GM12878 (cell line): Measurements from ENCODE around the gene ZNF202. TPM values are rescaled to one million over a fixed set of nuclear protein-coding genes. Genes with fewer than 3 reads are reported as not detected.

Experiments
- CBX5 ChIP-seq: sonication (generic); IDR thresholded peaks from 2 replicates; pipeline ENCODE4 v1.6.1; 2016; ENCODE audit warnings: low read depth, moderate library complexity, mild to moderate bottlenecking, inconsistent platforms
- CEBPB ChIP-seq, 2 experiments: fragments of 150-350 bp in 1 of 2; IDR thresholded peaks; 2 replicates each; pipeline ENCODE4 v1.6.1; 2012 to 2014; ENCODE audit warnings: low read depth in 2 of 2, low read length in 2 of 2, borderline replicate concordance in 1 of 2, inconsistent platforms in 1 of 2
- EED ChIP-seq: sonication (generic); IDR thresholded peaks from 2 replicates; pipeline ENCODE4 v1.6.1; 2016; ENCODE audit warnings: antibody characterized with exemption, low read depth
- GATAD2B ChIP-seq: fragments of 450-650 bp; conservative IDR thresholded peaks from 2 replicates; pipeline ENCODE4 v1.6.1; 2017; ENCODE audit warnings: low read depth, mild to moderate bottlenecking, moderate library complexity
- JUNB ChIP-seq: IDR thresholded peaks from 2 replicates; pipeline ENCODE4 v1.6.1; 2016; ENCODE audit warnings: antibody characterized with exemption, mild to moderate bottlenecking
- LARP7 ChIP-seq: fragments of 450-650 bp; IDR thresholded peaks from 2 replicates; pipeline ENCODE4 v1.6.1; 2017; ENCODE audit warnings: mild to moderate bottlenecking
- MEF2B ChIP-seq: fragments of 450-650 bp; IDR thresholded peaks from 2 replicates; pipeline ENCODE4 v1.6.1; 2018; ENCODE audit warnings: mild to moderate bottlenecking, moderate library complexity; ENCODE audit not compliant: partially characterized antibody, poor library complexity, severe bottlenecking
- NFYA ChIP-seq: IDR thresholded peaks from 2 replicates; pipeline ENCODE4 v1.6.1; 2011; ENCODE audit warnings: low read depth, mild to moderate bottlenecking, low read length, improper control_type of control experiment, borderline replicate concordance
- NFYB ChIP-seq: IDR thresholded peaks from 2 replicates; pipeline ENCODE4 v1.6.1; 2011; ENCODE audit warnings: low read depth, mild to moderate bottlenecking, low read length, improper control_type of control experiment, moderate library complexity; ENCODE audit not compliant: insufficient read depth
- PBX3 ChIP-seq: IDR thresholded peaks from 2 replicates; pipeline ENCODE4 v1.6.1; 2011; ENCODE audit warnings: mild to moderate bottlenecking, low read depth, low read length, moderate library complexity; ENCODE audit not compliant: insufficient replicate concordance
- POLR2AphosphoS5 ChIP-seq: IDR thresholded peaks from 2 replicates; pipeline ENCODE4 v1.6.1; 2011; ENCODE audit warnings: mild to moderate bottlenecking, low read length, inconsistent platforms
- SIN3A ChIP-seq: IDR thresholded peaks from 2 replicates; pipeline ENCODE4 v1.6.1; 2012; ENCODE audit warnings: low read depth, low read length, improper control_type of control experiment
- SMAD1 ChIP-seq: fragments of 450-650 bp; IDR thresholded peaks from 2 replicates; pipeline ENCODE4 v1.6.1; 2018; ENCODE audit warnings: mild to moderate bottlenecking, low read depth; ENCODE audit not compliant: partially characterized antibody
- STAT1 ChIP-seq: fragments of 450-650 bp; conservative IDR thresholded peaks from 2 replicates; pipeline ENCODE4 v1.6.1; 2014; ENCODE audit warnings: antibody characterized with exemption, mild to moderate bottlenecking
- SUZ12 ChIP-seq: fragments of 200-600 bp; sonication (generic); IDR thresholded peaks from one replicate; pipeline ENCODE4 v1.6.1; 2018; ENCODE audit warnings: antibody characterized with exemption, mild to moderate bottlenecking; ENCODE audit not compliant: unreplicated experiment
- TCF3 ChIP-seq: IDR thresholded peaks from 2 replicates; pipeline ENCODE4 v1.6.1; 2012; ENCODE audit warnings: low read depth, mild to moderate bottlenecking, low read length, borderline replicate concordance; ENCODE audit not compliant: insufficient read depth
- WRNIP1 ChIP-seq: IDR thresholded peaks from 2 replicates; pipeline ENCODE4 v1.6.1; 2011; ENCODE audit warnings: low read depth, low read length, improper control_type of control experiment, borderline replicate concordance
- polyA plus RNA-seq, 11 experiments: library from polyadenylated mRNA; depleted of rRNA in 4 of 11; unstranded in 6 of 11; stranded (reverse) in 5 of 11; fragments of >200 nt; fragmentation: Nextera tagmentation in 4 of 11; fragmentation: Illumina TruSeq in 1 of 11; extraction: Ambion mirVana in 4 of 11; extraction: Trizol in 1 of 11; gene quantifications; 1 replicate in 1 of 11; 2 replicates in 10 of 11; pipeline versions ENCODE4 v1.2.1 to v1.2.3, GENCODE V29; 2011 to 2016; ENCODE audit warnings: inconsistent platforms in 2 of 11, missing spikeins in 2 of 11, low read depth in 1 of 11
- total RNA-seq, 4 experiments: library from RNA; depleted of rRNA in 3 of 4; stranded (reverse); fragments of >200 nt in 3 of 4; fragmentation: Illumina TruSeq in 1 of 4; extraction: Trizol in 1 of 4; gene quantifications; 2 replicates each; pipeline versions ENCODE4 v1.2.1 to v1.2.3, GENCODE V29; 2013 to 2021
- TF ChIP-seq, protein P1 (sequence below): fragments of 450-650 bp; conservative IDR thresholded peaks from 2 replicates; pipeline ENCODE4 v1.6.1; 2017; ENCODE audit warnings: mild to moderate bottlenecking, moderate library complexity
- TF ChIP-seq, protein P2 (sequence below): fragments of 450-650 bp; IDR thresholded peaks from 2 replicates; pipeline ENCODE4 v1.6.1; 2017; ENCODE audit warnings: mild to moderate bottlenecking, moderate library complexity
- TF ChIP-seq, protein P3 (sequence below): fragments of 150-350 bp; IDR thresholded peaks from 2 replicates; pipeline ENCODE4 v1.6.1; 2016; ENCODE audit warnings: low read depth, low read length

Gene ZNF202
- total and polyA plus RNA-seq, 10 of the 15 experiments (the other 5 are each of a cell fraction or from before 2014, with no cell fraction given): 2.6 to 13.6 (median 12.2) TPM

DNA sequence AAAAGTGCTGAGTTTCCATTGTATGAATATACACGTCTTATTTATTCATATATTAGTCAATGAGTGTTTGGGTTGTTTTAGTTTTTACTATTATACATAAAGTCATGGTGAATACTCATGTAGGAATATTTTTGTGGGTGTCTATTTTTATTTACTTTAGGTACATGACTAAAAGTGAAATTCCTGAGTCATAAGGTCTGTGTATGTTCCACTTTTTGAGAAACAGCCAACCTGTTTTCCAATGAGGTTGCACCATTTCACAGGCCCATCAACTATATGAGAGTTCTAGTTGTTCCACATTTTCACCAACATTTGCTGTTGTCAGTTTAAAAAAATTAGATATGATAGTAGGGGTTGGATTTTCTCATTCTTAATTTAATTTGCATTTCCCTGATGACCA lies 19.4 kb upstream of the ZNF202 start (continued):
- no peak for TF ChIP-seq PBX3
- no peak for TF ChIP-seq SMAD1
- TF ChIP-seq CBX5: 0 out of 2 replicates have a peak, but pooled peaks have one; percentile 65
- no peak for TF ChIP-seq LARP7
- TF ChIP-seq MEF2B: peak; percentile 35
- TF ChIP-seq, protein P1, sequence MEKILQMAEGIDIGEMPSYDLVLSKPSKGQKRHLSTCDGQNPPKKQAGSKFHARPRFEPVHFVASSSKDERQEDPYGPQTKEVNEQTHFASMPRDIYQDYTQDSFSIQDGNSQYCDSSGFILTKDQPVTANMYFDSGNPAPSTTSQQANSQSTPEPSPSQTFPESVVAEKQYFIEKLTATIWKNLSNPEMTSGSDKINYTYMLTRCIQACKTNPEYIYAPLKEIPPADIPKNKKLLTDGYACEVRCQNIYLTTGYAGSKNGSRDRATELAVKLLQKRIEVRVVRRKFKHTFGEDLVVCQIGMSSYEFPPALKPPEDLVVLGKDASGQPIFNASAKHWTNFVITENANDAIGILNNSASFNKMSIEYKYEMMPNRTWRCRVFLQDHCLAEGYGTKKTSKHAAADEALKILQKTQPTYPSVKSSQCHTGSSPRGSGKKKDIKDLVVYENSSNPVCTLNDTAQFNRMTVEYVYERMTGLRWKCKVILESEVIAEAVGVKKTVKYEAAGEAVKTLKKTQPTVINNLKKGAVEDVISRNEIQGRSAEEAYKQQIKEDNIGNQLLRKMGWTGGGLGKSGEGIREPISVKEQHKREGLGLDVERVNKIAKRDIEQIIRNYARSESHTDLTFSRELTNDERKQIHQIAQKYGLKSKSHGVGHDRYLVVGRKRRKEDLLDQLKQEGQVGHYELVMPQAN: no peak
- TF ChIP-seq, protein P2, sequence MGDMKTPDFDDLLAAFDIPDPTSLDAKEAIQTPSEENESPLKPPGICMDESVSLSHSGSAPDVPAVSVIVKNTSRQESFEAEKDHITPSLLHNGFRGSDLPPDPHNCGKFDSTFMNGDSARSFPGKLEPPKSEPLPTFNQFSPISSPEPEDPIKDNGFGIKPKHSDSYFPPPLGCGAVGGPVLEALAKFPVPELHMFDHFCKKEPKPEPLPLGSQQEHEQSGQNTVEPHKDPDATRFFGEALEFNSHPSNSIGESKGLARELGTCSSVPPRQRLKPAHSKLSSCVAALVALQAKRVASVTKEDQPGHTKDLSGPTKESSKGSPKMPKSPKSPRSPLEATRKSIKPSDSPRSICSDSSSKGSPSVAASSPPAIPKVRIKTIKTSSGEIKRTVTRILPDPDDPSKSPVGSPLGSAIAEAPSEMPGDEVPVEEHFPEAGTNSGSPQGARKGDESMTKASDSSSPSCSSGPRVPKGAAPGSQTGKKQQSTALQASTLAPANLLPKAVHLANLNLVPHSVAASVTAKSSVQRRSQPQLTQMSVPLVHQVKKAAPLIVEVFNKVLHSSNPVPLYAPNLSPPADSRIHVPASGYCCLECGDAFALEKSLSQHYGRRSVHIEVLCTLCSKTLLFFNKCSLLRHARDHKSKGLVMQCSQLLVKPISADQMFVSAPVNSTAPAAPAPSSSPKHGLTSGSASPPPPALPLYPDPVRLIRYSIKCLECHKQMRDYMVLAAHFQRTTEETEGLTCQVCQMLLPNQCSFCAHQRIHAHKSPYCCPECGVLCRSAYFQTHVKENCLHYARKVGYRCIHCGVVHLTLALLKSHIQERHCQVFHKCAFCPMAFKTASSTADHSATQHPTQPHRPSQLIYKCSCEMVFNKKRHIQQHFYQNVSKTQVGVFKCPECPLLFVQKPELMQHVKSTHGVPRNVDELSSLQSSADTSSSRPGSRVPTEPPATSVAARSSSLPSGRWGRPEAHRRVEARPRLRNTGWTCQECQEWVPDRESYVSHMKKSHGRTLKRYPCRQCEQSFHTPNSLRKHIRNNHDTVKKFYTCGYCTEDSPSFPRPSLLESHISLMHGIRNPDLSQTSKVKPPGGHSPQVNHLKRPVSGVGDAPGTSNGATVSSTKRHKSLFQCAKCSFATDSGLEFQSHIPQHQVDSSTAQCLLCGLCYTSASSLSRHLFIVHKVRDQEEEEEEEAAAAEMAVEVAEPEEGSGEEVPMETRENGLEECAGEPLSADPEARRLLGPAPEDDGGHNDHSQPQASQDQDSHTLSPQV: no peak
- TF ChIP-seq NFYB: no peak
- TF ChIP-seq CEBPB (IDR thresholded peaks at IDR 0.05; ENCODE audit: borderline replicate concordance in 1 of 2, low read depth in 2 of 2, low read length in 2 of 2): no peak
- TF ChIP-seq SUZ12: no peak
- TF ChIP-seq JUNB: peak; percentile 97
- TF ChIP-seq, protein P3, sequence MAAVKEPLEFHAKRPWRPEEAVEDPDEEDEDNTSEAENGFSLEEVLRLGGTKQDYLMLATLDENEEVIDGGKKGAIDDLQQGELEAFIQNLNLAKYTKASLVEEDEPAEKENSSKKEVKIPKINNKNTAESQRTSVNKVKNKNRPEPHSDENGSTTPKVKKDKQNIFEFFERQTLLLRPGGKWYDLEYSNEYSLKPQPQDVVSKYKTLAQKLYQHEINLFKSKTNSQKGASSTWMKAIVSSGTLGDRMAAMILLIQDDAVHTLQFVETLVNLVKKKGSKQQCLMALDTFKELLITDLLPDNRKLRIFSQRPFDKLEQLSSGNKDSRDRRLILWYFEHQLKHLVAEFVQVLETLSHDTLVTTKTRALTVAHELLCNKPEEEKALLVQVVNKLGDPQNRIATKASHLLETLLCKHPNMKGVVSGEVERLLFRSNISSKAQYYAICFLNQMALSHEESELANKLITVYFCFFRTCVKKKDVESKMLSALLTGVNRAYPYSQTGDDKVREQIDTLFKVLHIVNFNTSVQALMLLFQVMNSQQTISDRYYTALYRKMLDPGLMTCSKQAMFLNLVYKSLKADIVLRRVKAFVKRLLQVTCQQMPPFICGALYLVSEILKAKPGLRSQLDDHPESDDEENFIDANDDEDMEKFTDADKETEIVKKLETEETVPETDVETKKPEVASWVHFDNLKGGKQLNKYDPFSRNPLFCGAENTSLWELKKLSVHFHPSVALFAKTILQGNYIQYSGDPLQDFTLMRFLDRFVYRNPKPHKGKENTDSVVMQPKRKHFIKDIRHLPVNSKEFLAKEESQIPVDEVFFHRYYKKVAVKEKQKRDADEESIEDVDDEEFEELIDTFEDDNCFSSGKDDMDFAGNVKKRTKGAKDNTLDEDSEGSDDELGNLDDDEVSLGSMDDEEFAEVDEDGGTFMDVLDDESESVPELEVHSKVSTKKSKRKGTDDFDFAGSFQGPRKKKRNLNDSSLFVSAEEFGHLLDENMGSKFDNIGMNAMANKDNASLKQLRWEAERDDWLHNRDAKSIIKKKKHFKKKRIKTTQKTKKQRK: no peak
- TF ChIP-seq SIN3A: no peak
- TF ChIP-seq GATAD2B: no peak
- TF ChIP-seq POLR2AphosphoS5: no peak
- TF ChIP-seq NFYA: no peak
- TF ChIP-seq EED: peak; percentile 58; the same call in 1 of the 2 replicates
- TF ChIP-seq STAT1: no peak
- no peak for TF ChIP-seq WRNIP1
- no peak for TF ChIP-seq TCF3
